ENCODE data around the gene UBL7.
"Not testable (repeated sequence)": the region's sequence is repeated elsewhere in the genome, so short reads cannot be mapped to it uniquely, and the experiment has no call there.

Gene UBL7, protein sequence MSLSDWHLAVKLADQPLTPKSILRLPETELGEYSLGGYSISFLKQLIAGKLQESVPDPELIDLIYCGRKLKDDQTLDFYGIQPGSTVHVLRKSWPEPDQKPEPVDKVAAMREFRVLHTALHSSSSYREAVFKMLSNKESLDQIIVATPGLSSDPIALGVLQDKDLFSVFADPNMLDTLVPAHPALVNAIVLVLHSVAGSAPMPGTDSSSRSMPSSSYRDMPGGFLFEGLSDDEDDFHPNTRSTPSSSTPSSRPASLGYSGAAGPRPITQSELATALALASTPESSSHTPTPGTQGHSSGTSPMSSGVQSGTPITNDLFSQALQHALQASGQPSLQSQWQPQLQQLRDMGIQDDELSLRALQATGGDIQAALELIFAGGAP

DNA sequence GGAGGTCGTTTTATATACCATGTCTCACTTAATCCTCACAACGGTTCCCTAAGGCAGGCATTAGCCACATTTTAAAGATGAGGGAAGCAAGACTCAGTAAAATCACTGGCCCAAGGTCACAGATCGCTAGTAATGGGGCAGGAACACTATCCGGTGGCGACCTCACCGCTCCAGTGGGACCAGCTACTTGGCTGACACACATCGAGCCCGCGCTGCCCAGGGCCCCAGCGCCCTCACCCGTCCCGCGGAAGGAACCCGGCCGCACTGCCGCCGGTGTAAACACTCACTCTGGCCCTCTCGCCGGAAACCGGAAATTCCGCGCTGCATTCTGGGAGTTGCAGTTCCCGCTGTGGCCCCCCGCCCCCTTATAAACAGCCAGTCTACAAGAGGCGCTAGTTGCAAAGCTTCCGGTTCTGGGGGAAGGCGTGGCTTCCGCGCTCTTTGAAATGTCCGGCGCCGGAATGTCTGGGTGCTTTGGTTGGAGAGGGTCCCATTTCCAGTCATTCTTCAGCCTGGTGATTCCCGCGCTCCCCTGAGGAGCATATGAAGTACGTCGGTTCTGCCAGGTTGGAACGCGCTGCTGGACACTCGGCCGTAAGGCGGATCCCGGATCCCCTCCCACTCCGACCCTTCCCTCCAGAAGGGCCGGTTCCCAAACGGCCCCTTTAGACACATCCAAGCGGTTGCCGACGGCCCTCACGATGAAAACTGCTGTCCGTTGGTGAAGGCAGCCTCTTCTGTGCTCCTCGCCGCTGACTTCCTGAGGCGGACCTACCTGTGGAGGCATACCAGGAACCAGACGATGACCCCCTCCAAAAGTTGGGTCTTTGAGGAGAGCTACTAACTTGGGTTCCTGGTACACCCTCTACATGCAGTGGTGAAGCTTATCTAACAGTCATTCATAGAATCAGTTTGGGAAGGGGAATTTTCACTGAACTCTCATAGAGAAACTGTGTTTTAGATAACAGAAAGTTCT lies at the start of gene UBL7:
Gene UBL7 (minus strand): TSS at position 290 of the 976 bp plus-strand sequence. CDS start 2,293 bp downstream, outside the sequence.
- peak; percentile 96 for DNase-seq (ENCODE audit: low read depth)

DNA sequence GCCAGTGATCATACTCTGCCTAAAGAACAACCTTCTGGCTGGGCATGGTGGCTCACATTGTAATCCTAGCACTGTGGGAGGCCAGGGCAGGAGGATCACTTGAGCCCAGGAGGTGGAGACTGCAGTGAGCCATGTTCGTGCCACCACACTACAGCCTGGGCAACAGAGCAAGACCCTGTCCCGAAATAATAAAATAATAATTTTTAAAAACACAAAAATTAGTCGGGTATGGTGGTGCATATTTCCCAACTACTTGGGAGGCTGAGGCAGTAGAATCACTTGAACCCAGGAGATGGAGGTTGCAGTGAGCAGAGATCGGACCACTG lies 45.5 kb upstream of the UBL7 start:
- DNase-seq (ENCODE audit: low read depth), result no peak

DNA sequence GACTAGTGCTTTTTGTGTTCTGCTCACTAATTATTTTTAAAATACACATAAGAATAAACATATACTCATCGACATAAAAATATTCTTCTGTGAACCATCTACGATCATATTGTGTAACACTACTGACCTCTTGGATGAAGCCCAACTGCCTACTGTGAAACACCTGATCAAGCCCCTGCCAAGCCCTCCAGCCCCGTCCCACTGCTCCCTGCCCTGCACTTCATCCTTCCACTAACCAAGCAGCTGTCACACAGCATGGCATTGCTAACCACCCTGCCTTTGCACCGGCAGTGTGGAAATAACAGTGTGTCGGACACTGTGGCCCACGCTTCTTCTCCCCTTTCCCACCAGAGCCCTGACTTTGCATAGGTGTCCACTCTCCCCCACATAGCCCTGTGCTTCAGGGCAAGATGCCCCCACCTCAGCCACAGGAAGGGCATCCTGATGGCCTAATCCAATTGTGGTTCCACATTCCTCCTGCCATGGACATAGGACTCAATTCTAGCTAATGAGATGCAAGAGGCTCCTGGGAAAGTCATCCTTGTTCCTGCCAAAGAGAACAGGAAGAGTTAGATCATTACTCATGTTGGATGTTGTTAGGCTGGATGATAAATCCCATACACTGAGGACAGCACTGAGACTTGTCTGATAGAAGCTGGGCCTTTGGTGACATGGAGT lies 45.0 kb upstream of the UBL7 start:
- DNase-seq (ENCODE audit: low read depth), result no peak

DNA sequence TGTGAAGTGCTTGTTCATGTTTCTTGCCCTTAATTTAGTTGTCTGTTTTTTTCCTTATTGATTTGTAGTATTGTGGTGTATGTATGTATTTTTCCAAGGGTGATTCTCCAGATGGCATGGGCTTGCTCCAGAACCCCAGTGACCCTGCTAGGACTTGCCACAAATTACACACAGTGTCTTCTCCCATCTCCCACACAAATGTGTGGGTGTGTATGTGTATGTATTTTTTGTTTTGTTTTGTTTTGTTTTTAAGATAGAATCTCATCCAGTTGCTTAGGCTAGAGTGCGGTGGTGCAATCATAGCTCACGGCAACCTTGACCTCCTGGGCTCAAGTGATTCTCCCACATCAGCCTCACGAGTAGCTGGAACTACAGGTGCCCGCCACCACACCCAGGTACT lies 43.9 kb upstream of the UBL7 start:
- no peak for DNase-seq (ENCODE audit: low read depth)

DNA sequence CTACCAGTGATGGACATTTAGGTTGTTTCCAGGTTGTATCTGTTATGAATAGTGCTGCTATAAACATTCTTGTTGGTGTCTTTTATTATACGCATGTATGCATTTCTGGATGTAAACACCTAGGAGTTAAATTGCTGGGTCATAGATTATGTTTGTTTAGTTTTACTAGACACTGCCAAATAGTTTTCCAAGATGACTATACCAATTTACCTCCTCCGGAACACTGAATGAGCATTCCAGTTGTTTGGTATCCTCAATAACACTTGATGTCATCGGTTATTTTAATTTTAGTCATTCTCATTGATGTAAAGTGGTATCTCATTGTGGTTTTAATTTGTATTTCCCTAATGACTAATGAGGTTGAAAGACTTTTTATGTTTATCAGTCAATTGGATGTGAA lies 43.5 kb upstream of the UBL7 start:
- no peak for DNase-seq (ENCODE audit: low read depth)

DNA sequence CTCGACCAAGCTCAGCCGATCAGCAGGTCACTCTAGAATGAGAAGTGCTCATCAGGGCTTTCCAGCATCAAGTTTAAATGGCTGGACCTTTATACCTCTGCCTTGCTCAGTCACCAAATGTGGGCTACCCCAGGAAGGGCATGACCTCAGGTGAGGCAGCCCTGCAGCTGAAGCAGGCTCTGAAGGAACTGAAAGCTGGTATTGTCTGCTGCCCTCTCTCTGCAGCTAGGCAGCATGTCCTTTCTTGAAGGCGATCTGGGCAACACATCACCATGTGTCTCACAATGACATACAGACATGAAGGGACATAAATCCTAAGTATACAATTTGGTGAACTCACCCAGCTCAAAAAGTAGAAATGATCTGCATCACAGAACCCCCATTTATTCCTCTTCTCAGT lies 41.3 kb upstream of the UBL7 start:
- DNase-seq (ENCODE audit: low read depth), result no peak

DNA sequence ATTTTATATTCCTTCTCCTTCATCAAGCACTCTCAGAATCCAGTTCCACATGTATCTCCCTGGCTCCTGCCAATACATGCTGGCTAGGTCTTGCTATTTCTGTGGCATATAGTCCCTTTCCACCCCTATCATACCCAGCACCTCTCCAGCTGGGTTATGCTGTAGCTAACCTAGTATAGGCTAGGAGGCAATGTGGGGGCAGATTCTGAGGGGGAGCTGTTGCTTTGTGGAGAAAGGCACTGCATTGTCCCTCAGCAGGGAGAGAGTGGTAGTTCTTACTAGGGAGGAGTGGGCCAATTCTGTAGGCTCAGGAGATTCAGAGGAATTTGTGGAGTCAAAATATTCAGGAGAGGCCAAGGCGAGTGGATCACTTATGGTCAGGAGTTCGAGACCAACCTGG lies 39.4 kb upstream of the UBL7 start:
- DNase-seq (ENCODE audit: low read depth), result no peak

DNA sequence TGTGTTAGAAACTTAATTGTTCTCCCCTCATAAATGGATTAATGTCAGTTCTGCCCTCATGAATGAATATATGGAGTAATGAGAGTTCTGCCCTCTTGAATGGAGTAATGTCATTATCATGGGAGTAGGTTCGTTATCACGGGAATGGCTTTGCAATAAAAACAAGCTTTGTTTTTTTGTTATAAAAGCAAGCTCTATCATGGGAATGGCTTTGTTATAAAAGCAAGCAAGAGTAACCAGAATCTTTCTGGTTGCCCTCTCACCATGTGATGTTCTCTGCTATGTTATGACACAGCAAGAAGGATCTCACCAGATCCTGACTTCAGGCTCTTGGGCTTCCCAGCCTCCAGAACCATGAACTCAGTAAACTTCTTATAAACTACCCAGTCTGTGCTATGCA lies 38.4 kb upstream of the UBL7 start:
- no peak for DNase-seq (ENCODE audit: low read depth)

DNA sequence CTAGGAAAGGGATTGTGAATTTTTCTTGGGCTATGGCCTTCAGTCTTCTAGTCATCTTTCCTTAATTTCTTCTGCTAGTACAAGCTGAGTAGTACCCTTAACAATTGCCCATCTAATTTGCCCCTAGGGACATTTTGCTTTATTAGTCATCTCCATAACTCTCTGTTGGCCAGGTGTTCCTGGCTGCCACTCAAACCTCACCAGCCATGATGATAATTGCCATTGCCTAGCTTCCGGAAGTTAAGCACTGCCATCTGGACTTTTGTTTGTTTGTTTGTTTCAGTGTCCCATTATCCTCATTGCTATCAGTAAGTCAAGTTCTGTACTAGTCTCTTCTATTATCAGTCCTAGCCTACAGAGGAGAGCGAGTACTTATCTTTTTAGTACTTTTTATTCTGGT lies 36.6 kb upstream of the UBL7 start:
- no peak for DNase-seq (ENCODE audit: low read depth)

DNA sequence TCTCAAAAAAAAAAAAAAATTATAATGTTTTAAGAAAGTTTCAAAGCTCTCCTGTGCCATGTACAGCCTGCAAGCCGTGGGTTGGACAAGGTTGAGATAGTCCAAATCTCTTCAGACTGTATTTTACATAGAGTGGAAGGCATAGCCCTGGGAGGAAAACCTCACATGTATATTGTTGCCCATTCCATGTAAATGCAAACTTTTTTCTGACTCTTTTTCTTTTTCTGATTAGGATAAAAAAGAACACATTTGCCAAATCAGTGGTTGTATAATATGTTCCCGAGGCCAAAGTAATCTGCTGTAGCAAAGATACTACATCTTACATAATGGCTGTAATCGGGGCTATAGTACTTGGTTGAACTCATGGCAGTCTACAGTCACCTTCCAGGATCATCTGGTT lies 35.7 kb upstream of the UBL7 start:
- DNase-seq (ENCODE audit: low read depth), result no peak

DNA sequence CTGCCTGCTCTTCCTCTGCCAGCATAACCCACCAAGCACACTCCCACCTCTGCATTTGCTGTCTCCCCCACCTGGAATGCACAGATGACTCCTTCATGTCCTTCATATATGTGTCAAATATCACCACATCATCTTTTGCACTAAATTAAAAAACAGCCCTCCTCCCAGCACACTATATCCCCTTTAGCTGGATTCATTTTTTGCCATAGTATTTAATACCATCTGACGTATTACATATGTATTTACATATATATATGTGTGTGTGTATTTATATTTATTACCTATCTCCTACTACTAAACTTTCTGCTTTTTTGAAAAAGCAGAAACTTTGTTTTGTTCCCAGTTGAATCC lies 29.4 kb upstream of the UBL7 start:
- DNase-seq (ENCODE audit: low read depth), result no peak

DNA sequence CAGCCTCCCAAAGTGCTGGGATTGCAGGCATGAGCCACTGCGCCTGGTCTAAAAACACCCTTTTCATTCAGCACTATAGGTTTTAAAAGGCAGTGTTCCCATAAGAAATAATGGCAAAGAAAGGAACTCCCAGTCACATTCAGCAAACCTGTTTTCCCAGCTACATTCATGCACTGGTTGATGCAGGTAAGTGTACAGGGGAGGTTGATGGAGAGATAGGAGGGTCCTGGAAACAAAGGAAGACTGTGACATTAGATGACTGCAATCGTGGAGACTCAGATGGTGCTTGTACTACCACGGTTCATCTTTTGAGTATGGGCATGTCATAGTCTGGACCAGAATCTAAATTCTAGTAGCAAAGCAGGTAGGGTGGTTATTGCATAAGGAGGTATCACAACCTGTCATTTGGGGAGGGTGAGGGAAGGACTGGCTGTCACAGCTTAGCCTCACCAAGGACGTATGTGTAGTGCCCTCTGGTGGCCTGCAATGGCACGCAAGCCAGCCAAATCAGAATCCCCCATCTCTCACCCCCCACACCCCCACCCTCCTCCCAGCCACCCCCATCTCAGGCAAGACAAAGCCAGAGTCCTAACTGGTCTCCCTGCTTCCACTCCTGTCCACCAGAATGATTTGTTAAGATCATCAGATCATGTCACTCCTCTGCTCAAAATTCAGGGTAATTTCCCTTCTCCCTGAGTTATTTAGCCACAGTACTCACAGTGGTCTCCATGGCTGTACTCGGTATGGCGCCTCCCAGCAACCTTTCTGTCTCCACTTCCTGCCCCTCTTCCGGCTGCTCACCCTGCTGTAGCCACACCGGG lies 28.8 kb upstream of the UBL7 start:
- DNase-seq (ENCODE audit: low read depth), result peak; percentile 55

DNA sequence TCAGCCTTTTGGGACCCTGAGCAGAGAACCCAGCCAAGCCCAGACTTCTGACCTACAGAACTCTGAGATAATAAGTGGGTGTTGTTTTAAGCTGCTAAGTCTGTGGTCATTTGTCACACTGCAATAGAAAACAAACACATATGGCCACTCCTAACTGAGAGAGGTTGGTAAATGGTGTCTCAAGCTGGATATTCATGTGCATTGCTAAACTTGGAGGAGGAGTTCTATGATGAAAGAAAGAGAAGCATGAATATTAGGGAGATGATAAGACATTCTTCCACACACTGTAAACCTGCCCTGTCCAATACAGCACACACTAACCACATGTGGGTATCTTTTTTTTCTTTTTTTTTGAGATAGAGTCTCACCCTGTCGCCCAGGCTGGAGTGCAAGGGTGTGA lies 27.8 kb upstream of the UBL7 start:
- DNase-seq (ENCODE audit: low read depth), result no peak

DNA sequence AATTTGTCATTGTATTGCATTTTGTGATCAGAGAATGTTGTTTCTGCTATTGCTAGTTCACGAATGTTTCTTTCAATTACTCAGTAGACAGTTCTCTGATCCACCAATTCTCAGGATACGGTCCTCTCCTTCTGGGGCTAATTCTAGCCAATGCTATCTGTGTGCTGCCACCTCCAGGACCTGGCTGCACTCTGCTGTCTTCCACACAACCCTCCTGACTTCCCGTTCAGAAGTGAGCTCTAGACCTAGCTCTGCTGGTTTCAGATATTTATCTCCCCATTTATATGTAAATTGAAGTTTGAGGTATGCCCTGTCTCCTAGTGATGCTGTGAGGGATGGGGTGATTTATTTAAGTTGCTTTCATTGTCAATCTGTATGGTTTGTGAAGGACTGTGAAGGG lies 21.7 kb upstream of the UBL7 start:
- no peak for DNase-seq (ENCODE audit: low read depth)

DNA sequence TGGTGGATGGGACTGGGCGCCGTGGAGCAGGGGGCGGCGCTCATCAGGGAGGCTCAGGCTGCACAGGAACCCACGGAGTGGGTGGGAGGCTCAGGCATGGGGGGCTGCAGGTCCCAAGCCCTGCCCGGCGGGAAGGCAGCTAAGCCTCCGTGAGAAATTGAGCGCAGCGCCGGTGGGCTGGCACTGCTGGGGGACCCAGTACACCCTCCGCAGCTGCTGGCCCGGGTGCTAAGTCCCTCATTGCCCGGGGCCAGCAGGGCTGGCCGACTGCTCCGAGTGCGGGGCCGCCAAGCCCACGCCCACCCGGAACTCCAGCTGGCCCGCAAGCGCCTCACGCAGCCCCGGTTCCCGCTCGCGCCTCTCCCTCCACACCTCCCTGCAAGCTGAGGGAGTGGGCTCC lies 19.4 kb upstream of the UBL7 start:
- not testable (repeated sequence) for DNase-seq (ENCODE audit: low read depth)

DNA sequence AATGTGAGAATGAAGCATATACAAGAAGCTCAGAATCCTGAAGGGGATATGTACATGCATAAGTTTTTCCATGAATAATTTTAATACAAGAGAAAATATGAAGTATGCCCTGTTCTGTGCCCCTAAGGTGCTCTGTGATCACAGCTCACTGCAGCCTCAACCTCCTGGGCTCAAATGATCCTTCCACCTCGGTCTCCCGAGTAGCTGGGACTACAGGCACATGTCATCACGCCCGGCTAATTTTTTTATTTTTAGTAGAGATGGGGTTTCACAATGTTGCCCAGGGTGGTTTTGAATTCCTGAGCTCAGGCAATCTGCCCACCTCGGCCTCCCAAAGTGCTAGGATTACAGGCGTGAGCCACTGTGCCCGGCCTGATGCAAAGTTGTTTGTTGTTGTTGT lies 10.7 kb upstream of the UBL7 start:
- DNase-seq (ENCODE audit: low read depth), result not testable (repeated sequence)

DNA sequence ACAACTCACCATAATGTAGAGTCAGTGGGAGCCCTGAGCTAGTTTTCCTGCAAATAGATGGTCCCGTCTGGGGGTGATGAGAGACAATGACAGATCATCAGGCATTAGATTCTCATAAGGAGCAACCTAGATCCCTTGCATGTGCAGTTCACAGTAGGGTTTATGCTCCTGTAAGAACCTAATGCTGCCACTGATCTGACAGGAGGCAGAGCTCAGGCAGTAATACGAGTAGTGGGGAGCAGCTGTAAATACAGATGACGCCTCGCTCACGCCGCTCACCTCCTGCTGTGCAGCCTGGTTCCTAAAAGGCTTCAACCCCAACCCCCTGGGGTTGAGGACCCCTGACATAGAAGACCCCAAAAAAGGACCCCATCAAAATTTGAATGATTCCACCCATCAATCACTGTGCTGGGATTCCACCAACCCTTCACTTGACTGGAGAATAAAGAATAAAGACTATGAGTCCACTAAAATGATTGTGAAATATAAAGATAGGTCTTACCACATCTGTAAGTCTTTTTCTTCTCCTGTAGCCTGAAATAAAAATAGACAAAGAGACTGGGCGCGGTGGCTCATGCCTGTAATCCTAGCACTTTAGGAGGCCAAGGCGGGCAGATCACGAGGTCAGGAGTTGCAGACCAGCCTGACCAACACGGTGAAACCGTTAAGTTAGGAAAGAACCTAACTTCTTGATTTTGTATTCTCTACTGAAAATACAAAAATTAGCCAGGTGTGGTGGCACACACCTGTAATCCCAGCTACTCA lies 9.9 kb upstream of the UBL7 start:
- no peak for DNase-seq (ENCODE audit: low read depth)

DNA sequence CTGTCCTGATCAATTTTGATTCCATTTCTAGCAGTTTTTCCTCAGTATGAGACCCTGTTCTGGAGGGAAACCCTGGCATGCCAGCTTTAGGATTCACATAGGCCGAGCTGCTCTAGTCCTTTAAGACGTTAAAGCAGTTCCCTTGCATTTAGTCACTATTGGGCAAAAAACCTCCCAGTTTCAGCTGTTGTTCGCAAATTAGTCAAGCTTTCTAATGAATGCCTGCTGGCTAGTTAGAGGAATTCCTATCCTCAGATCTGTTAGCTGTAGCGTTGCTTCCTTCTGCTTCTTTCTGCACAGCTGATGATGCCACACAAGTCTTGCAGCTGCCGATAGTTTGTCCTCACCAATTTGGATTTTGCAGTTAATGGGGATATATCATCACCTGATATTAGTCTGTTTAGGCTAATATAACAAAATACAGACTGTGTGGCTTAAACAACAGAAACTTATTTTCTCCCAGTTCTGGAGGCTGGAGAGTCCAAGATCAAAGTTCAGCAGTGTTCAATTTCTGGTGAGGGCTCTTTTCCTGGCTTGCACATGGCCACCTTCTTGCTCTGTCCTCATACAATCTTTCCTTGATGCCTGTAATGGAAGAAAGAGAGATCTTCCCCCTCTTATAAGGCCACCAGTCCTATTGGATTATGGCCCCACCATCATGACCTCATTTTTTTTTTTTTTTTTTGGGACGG lies 7.5 kb upstream of the UBL7 start:
- DNase-seq (ENCODE audit: low read depth), result no peak

DNA sequence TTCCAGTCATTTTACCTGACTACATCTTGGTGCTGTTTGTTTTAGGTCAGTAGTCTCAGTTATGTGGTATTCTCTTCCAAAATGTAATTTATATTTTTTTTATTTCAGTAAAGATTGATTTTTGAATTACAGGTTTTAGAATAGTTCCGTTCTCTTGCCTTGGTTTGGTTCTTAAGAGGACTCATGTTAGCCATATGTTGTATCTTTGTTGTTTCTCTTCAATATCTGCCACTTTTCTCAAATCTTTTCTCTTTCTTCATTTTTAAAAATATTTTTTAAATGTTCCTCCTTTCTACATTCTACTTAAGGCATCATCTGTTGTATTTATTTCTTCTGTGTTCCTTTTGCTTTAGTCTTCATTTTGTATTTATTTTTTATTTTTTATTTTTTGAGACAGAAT lies 5.6 kb upstream of the UBL7 start:
- DNase-seq (ENCODE audit: low read depth), result no peak

DNA sequence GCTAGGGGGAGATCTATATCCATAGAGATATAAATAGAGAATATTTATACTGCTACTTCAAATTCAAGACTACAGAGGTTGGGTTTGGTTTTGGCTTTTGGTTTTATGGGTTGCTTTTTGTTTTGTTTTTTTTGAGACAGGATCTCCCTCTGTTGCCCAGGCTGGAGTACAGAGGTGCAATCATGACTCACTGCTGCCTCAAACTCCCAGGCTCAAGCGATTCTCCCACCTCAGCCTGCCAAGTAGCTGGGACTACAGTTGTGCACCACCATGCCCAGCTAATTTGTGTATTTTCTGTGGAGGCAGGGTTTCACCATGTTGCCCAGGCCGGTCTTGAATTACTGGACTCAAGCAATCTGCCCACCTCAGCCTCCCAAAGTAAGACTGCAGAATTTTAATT lies 3.9 kb upstream of the UBL7 start:
- no peak for DNase-seq (ENCODE audit: low read depth)

DNA sequence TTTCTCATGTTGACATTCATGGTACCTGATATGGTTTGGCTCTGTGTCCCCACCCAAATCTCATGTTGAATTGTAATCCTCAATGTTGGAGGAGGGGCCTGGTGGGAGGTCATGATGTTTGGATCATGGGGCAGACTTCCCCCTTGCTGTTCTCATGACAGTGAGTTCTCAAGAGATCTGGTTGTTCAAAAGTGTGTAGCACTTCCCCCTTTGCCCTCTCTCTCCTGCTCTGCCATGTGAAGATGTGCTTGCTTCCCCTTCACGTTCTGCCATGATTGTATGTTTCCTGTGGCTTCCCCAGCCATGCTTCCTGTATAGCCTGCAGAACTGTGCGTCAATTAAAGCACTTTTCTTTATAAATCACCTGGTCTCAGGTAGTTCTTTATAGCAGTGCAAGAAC lies 3.3 kb upstream of the UBL7 start:
- DNase-seq (ENCODE audit: low read depth), result no peak

Measured in stimulated activated CD8-positive, alpha-beta memory T cell treated with anti-CD3 and anti-CD28 coated beads, Interleukin-15, amount 100 ng/mL, for 1 hour (primary cell).